H1 (cell line): ENCODE data around the gene ACTL6A.

ENCODE experiments used
- GABPA ChIP-seq: IDR thresholded peaks from 2 replicates; pipeline ENCODE4 v1.6.1; 2011; ENCODE audit warnings: mild to moderate bottlenecking, low read length, moderate library complexity, borderline replicate concordance; ENCODE audit not compliant: insufficient read depth
- TAF1 ChIP-seq: IDR thresholded peaks from 2 replicates; pipeline ENCODE4 v1.6.1; 2011; ENCODE audit warnings: mild to moderate bottlenecking, low read depth, low read length

DNA sequence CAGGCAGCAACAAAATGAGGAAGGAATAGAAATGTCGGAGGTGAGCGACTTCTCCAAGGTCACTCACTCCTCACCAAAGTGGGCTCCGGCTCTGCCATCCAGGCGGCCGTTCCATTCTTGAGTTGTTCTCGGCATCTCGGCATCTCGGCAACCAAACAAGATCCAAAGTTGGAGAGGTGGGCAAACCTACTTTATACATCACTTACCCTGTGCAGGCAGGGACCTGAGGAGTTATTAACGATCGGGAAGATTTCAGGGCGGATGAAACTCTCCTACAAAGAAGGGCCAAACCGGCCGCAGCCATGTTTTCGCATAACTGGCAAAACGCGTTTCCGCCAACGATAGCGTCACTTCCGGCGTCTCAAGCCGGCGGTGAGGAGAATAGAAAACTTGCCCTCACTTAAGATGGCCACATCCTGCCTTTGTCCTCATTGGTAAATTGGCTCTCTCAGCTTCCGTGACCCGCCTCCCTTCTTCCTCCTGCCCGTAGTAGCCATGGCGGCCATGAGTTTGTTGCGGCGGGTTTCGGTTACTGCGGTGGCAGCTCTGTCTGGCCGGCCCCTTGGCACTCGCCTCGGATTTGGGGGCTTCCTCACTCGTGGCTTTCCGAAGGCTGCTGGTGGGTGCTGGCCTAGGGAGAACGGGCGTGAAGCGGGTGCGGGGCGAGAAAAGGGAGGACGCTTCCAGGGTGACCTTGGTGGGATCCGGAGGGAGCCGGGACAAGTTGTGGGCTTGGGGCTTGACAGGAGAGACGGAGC, 41.8 kb downstream of the ACTL6A start, which contains the start of the genes MRPL47 and NDUFB5:
- peak; percentile 99 for TF ChIP-seq TAF1
- peak; percentile 95 for TF ChIP-seq GABPA
